ENCODE results near the gene TRIM37. TPM values are rescaled to one million over a fixed set of nuclear protein-coding genes. Genes with fewer than 3 reads are reported as not detected.
"Not testable (repeated sequence)": the region's sequence is repeated elsewhere in the genome, so short reads cannot be mapped to it uniquely, and the experiment has no call there.

TRIM37 gene
- polyA plus RNA-seq, 1 experiment, result 20.9 TPM

DNA sequence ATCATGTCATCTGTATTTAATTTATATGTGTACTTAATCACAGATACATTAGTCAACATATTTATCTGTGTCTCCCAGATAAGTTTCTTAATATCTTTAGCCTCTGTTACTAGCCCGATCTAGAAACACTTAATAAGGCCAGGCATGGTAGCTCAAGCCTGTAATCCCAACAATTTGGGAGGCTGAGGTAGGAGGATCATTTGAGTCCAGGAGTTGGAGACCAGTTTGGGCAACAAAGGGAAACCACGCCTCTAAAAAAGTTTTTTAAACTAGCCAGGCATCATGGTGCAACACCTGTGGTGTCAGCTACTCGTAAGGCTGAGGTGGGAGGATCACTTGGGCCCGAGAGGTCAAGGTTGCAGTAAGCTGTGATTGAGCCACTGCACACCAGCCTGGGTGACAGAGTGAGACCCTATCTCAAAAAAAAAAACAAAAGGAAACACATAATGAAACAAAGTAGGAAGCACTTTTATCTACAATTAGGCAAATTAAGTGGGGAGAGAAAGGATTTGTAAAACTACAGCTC, 39.0 kb upstream of the TRIM37 start:
- ChIA-PET CTCF (no interaction called here), POLR2A (no interaction called here)
- no peaks in the 10 kb centered on the region for H3K36me3 ChIP-seq (ENCODE audit: control insufficient read depth, insufficient read depth, low read length)
- DNase-seq (ENCODE audit: low read depth), result no peak
- no peaks in the 10 kb centered on the region for H3K27me3 ChIP-seq (ENCODE audit: control insufficient read depth, insufficient read depth, low read length)
- H3K4me3 ChIP-seq (ENCODE audit: low read depth, low read length), result no peak overlapping the region
- TF ChIP-seq, protein P1, sequence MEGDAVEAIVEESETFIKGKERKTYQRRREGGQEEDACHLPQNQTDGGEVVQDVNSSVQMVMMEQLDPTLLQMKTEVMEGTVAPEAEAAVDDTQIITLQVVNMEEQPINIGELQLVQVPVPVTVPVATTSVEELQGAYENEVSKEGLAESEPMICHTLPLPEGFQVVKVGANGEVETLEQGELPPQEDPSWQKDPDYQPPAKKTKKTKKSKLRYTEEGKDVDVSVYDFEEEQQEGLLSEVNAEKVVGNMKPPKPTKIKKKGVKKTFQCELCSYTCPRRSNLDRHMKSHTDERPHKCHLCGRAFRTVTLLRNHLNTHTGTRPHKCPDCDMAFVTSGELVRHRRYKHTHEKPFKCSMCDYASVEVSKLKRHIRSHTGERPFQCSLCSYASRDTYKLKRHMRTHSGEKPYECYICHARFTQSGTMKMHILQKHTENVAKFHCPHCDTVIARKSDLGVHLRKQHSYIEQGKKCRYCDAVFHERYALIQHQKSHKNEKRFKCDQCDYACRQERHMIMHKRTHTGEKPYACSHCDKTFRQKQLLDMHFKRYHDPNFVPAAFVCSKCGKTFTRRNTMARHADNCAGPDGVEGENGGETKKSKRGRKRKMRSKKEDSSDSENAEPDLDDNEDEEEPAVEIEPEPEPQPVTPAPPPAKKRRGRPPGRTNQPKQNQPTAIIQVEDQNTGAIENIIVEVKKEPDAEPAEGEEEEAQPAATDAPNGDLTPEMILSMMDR (IDR thresholded peaks at IDR 0.05; ENCODE audit: insufficient read depth, low read depth, low read length), result no peak

DNA sequence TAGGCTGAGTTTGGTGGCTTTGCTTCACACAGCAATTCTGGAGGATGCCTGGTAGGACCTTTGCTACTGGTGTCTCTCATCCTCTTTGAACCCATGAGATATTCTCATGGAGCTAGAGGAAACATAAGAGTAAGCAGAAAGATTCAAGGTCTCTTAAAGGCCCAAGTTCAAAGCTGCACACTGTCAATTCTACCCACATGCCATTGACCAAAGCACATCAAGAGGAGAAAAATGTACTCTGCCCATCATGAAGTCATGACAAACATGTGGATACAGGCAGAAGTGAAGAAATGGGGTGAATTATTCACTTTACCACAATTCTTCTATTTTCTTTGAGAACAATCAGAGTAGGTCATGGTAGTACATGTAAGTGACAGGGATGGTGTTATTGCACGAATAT, 35.2 kb upstream of the TRIM37 start:
- no peak for DNase-seq (ENCODE audit: low read depth)
- ChIA-PET POLR2A (no interaction called here), CTCF (no interaction called here)
- Histone ChIP-seq H3K4me3 (ENCODE audit: low read depth, low read length) (no peak overlapping the region), H3K36me3 (ENCODE audit: control insufficient read depth, insufficient read depth, low read length) (no peaks in the 10 kb centered on the region), H3K27me3 (ENCODE audit: control insufficient read depth, insufficient read depth, low read length) (no peaks in the 10 kb centered on the region)
- TF ChIP-seq, protein P1 (IDR thresholded peaks at IDR 0.05; ENCODE audit: insufficient read depth, low read depth, low read length), result no peak

DNA sequence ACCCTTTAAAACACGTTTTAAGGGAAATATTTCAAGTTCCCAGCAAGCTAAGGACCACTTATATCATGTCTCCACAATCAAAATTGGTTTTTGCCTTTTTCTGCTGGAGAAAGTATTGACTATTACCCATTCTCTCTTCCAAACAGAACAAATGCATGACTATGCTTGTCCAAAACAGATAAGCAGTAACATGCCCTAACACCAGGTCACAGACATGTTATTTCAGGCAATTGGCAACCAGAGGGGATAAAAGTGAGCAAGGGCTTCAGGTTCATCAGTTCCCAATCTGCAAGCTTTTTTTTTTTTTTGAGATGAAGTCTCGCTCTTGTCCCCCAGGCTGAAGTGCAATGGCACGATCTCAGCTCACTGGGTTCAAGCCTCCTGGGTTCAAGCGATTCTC, 33.3 kb upstream of the TRIM37 start:
- H3K4me3 ChIP-seq (ENCODE audit: low read depth, low read length), result no peak overlapping the region
- CTCF ChIA-PET, result no interaction called here
- TF ChIP-seq, protein P1 (IDR thresholded peaks at IDR 0.05; ENCODE audit: insufficient read depth, low read depth, low read length), result no peak
- no peak for DNase-seq (ENCODE audit: low read depth)
- H3K27me3 ChIP-seq (ENCODE audit: control insufficient read depth, insufficient read depth, low read length), result no peaks in the 10 kb centered on the region
- POLR2A ChIA-PET, result no interaction called here
- no peaks in the 10 kb centered on the region for H3K36me3 ChIP-seq (ENCODE audit: control insufficient read depth, insufficient read depth, low read length)

DNA sequence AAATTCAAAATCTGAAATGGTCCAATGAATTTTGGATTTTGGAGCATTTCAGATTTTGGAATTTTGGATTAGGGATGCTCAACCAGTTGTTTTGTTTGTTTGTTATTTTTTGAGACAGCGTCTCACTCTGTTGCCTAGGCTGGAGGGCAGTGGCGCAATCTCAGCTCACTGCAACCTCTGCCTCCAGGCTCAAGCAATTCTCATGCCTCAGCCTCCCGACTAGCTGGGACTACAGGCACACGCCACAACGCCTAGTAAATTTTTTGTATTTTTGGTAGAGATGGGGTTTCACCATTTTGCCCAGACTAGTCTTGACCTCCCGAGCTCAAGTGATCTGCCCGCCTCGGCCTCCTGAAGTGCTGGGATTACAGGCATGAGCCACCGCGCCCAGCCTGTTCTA, 31.7 kb upstream of the TRIM37 start:
- H3K4me3 ChIP-seq (ENCODE audit: low read depth, low read length); CTCF ChIA-PET; POLR2A ChIA-PET; DNase-seq (ENCODE audit: low read depth); H3K36me3 ChIP-seq (ENCODE audit: control insufficient read depth, insufficient read depth, low read length); H3K27me3 ChIP-seq (ENCODE audit: control insufficient read depth, insufficient read depth, low read length): not testable (repeated sequence)

DNA sequence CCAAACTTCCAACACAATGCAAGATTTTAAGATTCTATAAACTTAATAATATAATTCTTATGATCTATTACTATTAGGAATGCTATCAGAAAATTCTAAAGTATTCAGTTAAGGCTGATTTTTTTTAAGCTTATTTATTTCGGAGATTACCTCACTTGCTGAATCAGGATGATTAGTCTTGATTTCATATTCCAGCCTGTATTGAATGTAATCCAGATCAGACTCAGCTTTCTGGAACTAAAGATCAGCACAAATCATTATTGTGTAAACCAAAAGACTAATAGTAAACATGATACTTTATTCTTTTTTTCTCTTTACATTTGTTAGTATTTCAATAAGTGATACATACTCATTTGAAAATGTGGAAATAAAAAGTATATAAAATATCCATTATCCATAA, 24.5 kb upstream of the TRIM37 start:
- Histone ChIP-seq H3K36me3 (ENCODE audit: control insufficient read depth, insufficient read depth, low read length) (no peaks in the 10 kb centered on the region), H3K27me3 (ENCODE audit: control insufficient read depth, insufficient read depth, low read length) (no peaks in the 10 kb centered on the region), H3K4me3 (ENCODE audit: low read depth, low read length) (no peak overlapping the region)
- ChIA-PET POLR2A (no interaction called here), CTCF (interaction anchor here (1.6 kb wide), 1 partner anchor 21 kb away, joined by 5 read pairs; no protein-coding TSS in a partner anchor)
- TF ChIP-seq, protein P1 (IDR thresholded peaks at IDR 0.05; ENCODE audit: insufficient read depth, low read depth, low read length), result no peak
- DNase-seq (ENCODE audit: low read depth), result no peak

DNA sequence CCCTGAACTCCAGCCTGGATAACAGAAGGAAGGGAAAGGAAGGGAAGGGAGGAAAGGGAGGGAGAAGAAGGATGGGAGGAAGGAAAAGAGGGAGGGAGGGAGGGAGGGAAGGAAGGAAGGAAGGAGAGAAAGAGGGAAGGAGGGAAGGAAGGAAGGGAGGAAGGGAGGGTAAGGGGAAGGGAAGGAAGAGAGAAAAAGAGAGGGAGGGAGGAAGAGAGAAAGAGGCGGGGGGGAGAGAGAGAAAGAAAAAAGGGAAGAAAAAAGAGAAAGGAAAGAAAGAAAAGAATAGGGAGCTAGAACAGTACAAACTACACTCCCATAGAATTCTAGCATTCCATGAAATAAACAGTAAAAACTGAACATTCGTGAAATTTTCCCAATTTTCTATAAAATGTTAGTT, 23.1 kb upstream of the TRIM37 start:
- TF ChIP-seq, protein P1 (IDR thresholded peaks at IDR 0.05; ENCODE audit: insufficient read depth, low read depth, low read length), result no peak
- H3K4me3 ChIP-seq (ENCODE audit: low read depth, low read length), result no peak overlapping the region
- POLR2A ChIA-PET, result no interaction called here
- CTCF ChIA-PET, result interaction anchor here (1.2 kb wide), 1 partner anchor 13 kb away, joined by 3 read pairs; no protein-coding TSS in a partner anchor
- no peaks in the 10 kb centered on the region for H3K27me3 ChIP-seq (ENCODE audit: control insufficient read depth, insufficient read depth, low read length)
- DNase-seq (ENCODE audit: low read depth), result no peak
- no peaks in the 10 kb centered on the region for H3K36me3 ChIP-seq (ENCODE audit: control insufficient read depth, insufficient read depth, low read length)
